Gastroesophageal sphincter (tissue), 4 donors: Measurements from ENCODE around the gene ROBO1. TPM values are rescaled to one million over a fixed set of nuclear protein-coding genes. Genes with fewer than 3 reads are reported as not detected.

Experiments
- ATAC-seq: fragments of 150-250 bp; one replicate; pipeline ENCODE4 v1.9.1; 2016; ENCODE audit warnings: mild to moderate bottlenecking, moderate library complexity
- H3K27ac ChIP-seq, 4 donors: fragments of 200-600 bp; sonication (generic) in 3 of 4; 1 replicate in 3 of 4; 2 replicates in 1 of 4; pipeline ENCODE4 v1.5.1; 2016 to 2019
- H3K27me3 ChIP-seq: fragments of 200-600 bp; sonication (generic); one replicate; pipeline ENCODE4 v1.5.1; 2019
- H3K36me3 ChIP-seq, 2 donors: fragments of 200-600 bp; sonication (generic); one replicate each; pipeline ENCODE4 v1.5.1; 2019; ENCODE audit warnings: control low read depth in 1 of 2
- H3K4me1 ChIP-seq, 3 donors: fragments of 200-600 bp; sonication (generic); 1 replicate in 2 of 3; 2 replicates in 1 of 3; pipeline ENCODE4 v1.5.1; 2016 to 2019; ENCODE audit warnings: control low read depth in 2 of 3
- H3K4me3 ChIP-seq, 2 donors: fragments of 200-600 bp; sonication (generic); one replicate each; pipeline ENCODE4 v1.5.1; 2019; ENCODE audit warnings: mild to moderate bottlenecking in 1 of 2, moderate library complexity in 1 of 2
- H3K9me3 ChIP-seq, 3 donors: fragments of 200-600 bp; sonication (generic); one replicate each; pipeline ENCODE4 v1.5.1; 2017 to 2019; ENCODE audit warnings: control low read depth in 2 of 3
- EP300 ChIP-seq: sonication (generic); formaldehyde crosslinking; IDR thresholded peaks from one replicate; pipeline ENCODE4 v1.6.1; 2017; ENCODE audit warnings: antibody characterized with exemption, mild to moderate bottlenecking
- POLR2A ChIP-seq, 2 donors: fragments of 450-650 bp; IDR thresholded peaks; one replicate each; pipeline ENCODE4 v1.6.1; 2017; ENCODE audit warnings: antibody characterized with exemption in 2 of 2, mild to moderate bottlenecking in 2 of 2, moderate library complexity in 1 of 2
- POLR2AphosphoS5 ChIP-seq: sonication (generic); formaldehyde crosslinking; IDR thresholded peaks from one replicate; pipeline ENCODE4 v1.6.1; 2017; ENCODE audit warnings: antibody characterized with exemption
- WGBS, 2 donors: methylation state at CpG; one replicate each; pipeline ENCODE4 v1.1.5; 2018; ENCODE audit warnings: low coverage in 1 of 2; 5-methylcytosine and 5-hydroxymethylcytosine counted together
- total RNA-seq, 4 donors: library from RNA; depleted of rRNA; stranded (reverse); fragments of >200 nt; gene quantifications; one replicate each; pipeline ENCODE4 v1.1.0, GENCODE V29; 2016
- TF ChIP-seq, protein P1 (sequence below), 4 experiments: fragments of 200-600 bp in 2 of 4; fragments of 450-650 bp in 2 of 4; sonication (generic) in 1 of 4; IDR thresholded peaks; one replicate each; pipeline ENCODE4 v1.5.1; 2017 to 2019; ENCODE audit warnings: antibody characterized with exemption in 4 of 4, mild to moderate bottlenecking in 2 of 4, moderate library complexity in 2 of 4

The ROBO1 gene
- total RNA-seq, 4 donors from 2014 or later = 9.7 to 15.3 (median 12.9) TPM

DNA sequence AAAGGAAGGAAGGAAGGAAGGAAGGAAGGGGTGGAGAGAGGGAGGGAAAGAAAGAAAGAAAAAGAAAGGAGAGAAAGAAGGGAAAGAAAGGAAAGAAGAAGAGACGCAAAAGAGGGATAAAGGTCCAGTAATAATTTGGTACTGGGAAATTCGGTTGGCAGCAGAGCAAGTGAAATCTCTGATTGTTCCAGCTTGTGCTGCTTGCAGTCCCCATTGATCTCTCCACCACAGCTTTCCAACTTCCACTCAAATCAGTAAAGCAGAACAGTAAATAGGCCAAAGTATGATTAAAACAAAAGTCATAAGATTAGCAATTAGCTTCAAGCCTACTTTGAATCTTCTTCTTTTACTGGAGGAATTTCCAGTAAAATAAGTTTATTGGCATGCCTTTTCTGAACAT, 357.2 kb downstream of the ROBO1 start:
- H3K27ac ChIP-seq = no peak overlapping the region
- TF ChIP-seq, protein P1, sequence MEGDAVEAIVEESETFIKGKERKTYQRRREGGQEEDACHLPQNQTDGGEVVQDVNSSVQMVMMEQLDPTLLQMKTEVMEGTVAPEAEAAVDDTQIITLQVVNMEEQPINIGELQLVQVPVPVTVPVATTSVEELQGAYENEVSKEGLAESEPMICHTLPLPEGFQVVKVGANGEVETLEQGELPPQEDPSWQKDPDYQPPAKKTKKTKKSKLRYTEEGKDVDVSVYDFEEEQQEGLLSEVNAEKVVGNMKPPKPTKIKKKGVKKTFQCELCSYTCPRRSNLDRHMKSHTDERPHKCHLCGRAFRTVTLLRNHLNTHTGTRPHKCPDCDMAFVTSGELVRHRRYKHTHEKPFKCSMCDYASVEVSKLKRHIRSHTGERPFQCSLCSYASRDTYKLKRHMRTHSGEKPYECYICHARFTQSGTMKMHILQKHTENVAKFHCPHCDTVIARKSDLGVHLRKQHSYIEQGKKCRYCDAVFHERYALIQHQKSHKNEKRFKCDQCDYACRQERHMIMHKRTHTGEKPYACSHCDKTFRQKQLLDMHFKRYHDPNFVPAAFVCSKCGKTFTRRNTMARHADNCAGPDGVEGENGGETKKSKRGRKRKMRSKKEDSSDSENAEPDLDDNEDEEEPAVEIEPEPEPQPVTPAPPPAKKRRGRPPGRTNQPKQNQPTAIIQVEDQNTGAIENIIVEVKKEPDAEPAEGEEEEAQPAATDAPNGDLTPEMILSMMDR (IDR thresholded peaks at IDR 0.05) = no peak
- TF ChIP-seq POLR2AphosphoS5 (no peak), POLR2A (IDR thresholded peaks at IDR 0.05) (no peak), EP300 (no peak)

GRCh38 chr3:79410136-79410535, 357.7 kb downstream of the ROBO1 start:
- TF ChIP-seq, protein P1 (IDR thresholded peaks at IDR 0.05) = no peak
- no peak for TF ChIP-seq EP300

More for the DNA sequence above, 357.2 kb downstream of the ROBO1 start:
- Histone ChIP-seq H3K4me1 (no peaks in the 10 kb centered on the region), H3K36me3 (no peaks in the 10 kb centered on the region), H3K9me3 (no peaks in the 10 kb centered on the region), H3K27me3 (no peaks in the 10 kb centered on the region), H3K4me3 (no peak overlapping the region)
- 50 to 75% methylated on average over 2 of the region's 2 CpGs for WGBS, 2 donors
- ATAC-seq = no peak

GRCh38 chr3:79406175-79406574, 361.6 kb downstream of the ROBO1 start:
- Histone ChIP-seq H3K4me3 (no peak overlapping the region), H3K27me3 (no peaks in the 10 kb centered on the region), H3K4me1 (no peaks in the 10 kb centered on the region), H3K9me3 (no peaks in the 10 kb centered on the region), H3K27ac (no peak overlapping the region), H3K36me3 (no peaks in the 10 kb centered on the region)
- TF ChIP-seq POLR2A (IDR thresholded peaks at IDR 0.05) (no peak), EP300 (no peak), POLR2AphosphoS5 (no peak)
- TF ChIP-seq, protein P1 (IDR thresholded peaks at IDR 0.05) = no peak
- ATAC-seq = no peak
- 79 to 100% methylated on average over 1 to 2 of the region's 2 CpGs for WGBS, 2 donors

More at GRCh38 chr3:79410136-79410535, 357.7 kb downstream of the ROBO1 start:
- no peaks in the 10 kb centered on the region for H3K9me3 ChIP-seq
- no peaks in the 10 kb centered on the region for H3K27me3 ChIP-seq
- no peak for ATAC-seq
- 69 to 97% methylated on average over 2 of the region's 2 CpGs for WGBS, 2 donors
- no peaks in the 10 kb centered on the region for H3K36me3 ChIP-seq
- no peak overlapping the region for H3K4me3 ChIP-seq
- no peak overlapping the region for H3K27ac ChIP-seq
- no peaks in the 10 kb centered on the region for H3K4me1 ChIP-seq

DNA sequence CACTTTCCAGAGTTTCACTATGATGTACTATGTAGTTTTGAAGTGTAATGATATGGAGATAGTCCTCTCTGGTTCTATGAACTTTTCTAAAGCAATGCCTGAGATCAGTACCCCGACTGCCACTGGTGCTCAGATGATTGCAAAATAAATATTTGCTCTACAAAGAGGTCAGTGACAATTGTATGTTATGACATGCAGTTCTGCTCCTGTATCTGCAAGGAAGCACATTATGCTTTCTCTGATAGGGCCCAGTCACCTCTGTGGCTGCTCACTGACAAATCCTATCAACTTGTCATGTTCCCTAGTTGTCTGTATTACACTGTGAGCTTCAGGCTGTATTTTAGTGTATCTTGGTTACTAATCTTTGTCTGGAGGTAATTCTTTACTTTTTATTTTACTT, 362.6 kb downstream of the ROBO1 start:
- TF ChIP-seq, protein P1 (IDR thresholded peaks at IDR 0.05) = no peak
- TF ChIP-seq EP300 (no peak), POLR2AphosphoS5 (no peak), POLR2A (IDR thresholded peaks at IDR 0.05) (no peak)
- ATAC-seq = no peak
- H3K4me3 ChIP-seq = no peak overlapping the region
- H3K27ac ChIP-seq = no peak overlapping the region
- H3K36me3 ChIP-seq = no peaks in the 10 kb centered on the region
- WGBS, 2 donors = 42 to 43% methylated on average over 1 of the region's 1 CpG
- H3K4me1 ChIP-seq = no peaks in the 10 kb centered on the region
- H3K27me3 ChIP-seq = no peaks in the 10 kb centered on the region
- H3K9me3 ChIP-seq = no peaks in the 10 kb centered on the region

DNA sequence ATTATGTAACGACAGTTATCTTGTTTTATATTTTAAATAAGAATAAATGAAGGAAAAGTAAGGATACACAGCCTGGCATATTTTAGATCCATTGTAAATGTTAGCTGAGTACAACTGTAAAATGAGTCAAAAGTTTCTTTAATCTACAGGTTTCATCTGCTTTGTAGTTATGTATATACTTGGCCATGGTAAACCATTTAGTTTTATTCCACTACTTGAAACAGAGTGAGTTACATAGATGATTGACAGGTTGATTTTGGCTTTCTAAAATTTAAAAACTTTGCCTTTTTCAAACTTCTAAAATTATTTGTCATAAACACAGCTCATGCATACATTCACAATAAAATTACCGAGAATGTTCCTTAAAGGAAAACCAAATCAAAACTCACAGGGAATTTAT, 371.2 kb downstream of the ROBO1 start:
- Histone ChIP-seq H3K4me3 (no peak overlapping the region), H3K36me3 (no peaks in the 10 kb centered on the region), H3K27me3 (no peaks in the 10 kb centered on the region), H3K27ac (no peak overlapping the region), H3K4me1 (no peaks in the 10 kb centered on the region), H3K9me3 (no peaks in the 10 kb centered on the region)
- TF ChIP-seq POLR2AphosphoS5 = no peak
- TF ChIP-seq EP300 = no peak
- TF ChIP-seq, protein P1 (IDR thresholded peaks at IDR 0.05) = no peak
- no peak for TF ChIP-seq POLR2A (IDR thresholded peaks at IDR 0.05)
- 70 to 86% methylated on average over 2 of the region's 2 CpGs for WGBS, 2 donors
- no peak for ATAC-seq
